NB4 (cell line): Measurements from ENCODE around the gene SPATA21.

Source experiments
- POLR2A ChIP-seq: IDR thresholded peaks from 2 replicates; pipeline ENCODE4 v1.6.1; 2011; ENCODE audit warnings: mild to moderate bottlenecking; ENCODE audit not compliant: insufficient read length; ENCODE audit errors: extremely low read depth
- TF ChIP-seq, protein P1 (sequence below): IDR thresholded peaks from one replicate; pipeline ENCODE4 v1.5.1; 2012; ENCODE audit warnings: low read depth, low read length

DNA sequence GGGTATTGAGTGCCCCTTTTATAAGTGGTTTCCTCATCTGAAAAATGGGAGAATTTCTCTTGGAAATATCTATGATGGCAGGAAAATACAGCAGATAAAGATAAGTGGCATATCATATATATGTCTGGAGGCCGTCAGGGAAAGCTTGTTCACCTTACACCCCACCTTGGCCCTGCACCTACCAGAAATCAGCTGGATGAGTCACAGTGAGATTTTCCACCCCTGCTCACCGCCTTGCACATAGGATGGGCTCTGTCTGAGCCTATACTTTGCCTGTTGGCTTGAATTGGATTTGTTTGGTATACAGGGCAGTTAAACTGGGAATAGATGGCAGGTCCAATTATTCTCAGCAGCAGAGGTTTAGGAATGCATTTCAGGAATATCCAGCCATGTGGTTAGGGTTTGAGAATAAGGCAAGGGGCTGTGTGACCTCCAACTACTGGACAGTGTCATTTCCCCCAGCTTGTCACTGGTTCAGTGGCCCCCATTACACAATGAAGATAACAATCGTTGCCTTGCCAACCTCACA lies at the start of gene SPATA21:
- TF ChIP-seq, protein P1, sequence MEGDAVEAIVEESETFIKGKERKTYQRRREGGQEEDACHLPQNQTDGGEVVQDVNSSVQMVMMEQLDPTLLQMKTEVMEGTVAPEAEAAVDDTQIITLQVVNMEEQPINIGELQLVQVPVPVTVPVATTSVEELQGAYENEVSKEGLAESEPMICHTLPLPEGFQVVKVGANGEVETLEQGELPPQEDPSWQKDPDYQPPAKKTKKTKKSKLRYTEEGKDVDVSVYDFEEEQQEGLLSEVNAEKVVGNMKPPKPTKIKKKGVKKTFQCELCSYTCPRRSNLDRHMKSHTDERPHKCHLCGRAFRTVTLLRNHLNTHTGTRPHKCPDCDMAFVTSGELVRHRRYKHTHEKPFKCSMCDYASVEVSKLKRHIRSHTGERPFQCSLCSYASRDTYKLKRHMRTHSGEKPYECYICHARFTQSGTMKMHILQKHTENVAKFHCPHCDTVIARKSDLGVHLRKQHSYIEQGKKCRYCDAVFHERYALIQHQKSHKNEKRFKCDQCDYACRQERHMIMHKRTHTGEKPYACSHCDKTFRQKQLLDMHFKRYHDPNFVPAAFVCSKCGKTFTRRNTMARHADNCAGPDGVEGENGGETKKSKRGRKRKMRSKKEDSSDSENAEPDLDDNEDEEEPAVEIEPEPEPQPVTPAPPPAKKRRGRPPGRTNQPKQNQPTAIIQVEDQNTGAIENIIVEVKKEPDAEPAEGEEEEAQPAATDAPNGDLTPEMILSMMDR, result no peak
- no peak for TF ChIP-seq POLR2A
